K562 (cell line): ENCODE measurements around the gene TM2D3.

ENCODE experiments used
- ATF3 ChIP-seq, 2 experiments: fragments of 450-650 bp in 1 of 2; sonication (generic) in 1 of 2; formaldehyde crosslinking in 1 of 2; IDR thresholded peaks in 1 of 2; conservative IDR thresholded peaks in 1 of 2; 2 replicates each; pipeline versions ENCODE4 v1.6.1 to v1.8.1; 2016 to 2023; ENCODE audit warnings: mild to moderate bottlenecking in 2 of 2, moderate library complexity in 2 of 2, inconsistent platforms in 1 of 2, missing genetic modification reagents in 1 of 2
- CEBPB ChIP-seq: fragments of 450-650 bp; IDR thresholded peaks from 2 replicates; pipeline ENCODE4 v1.6.1; 2016; ENCODE audit warnings: missing genetic modification characterization, missing compliant biosample characterization
- CREB1 ChIP-seq, 2 experiments: sonication (generic) in 1 of 2; formaldehyde crosslinking in 1 of 2; IDR thresholded peaks; 2 replicates each; pipeline versions ENCODE4 v1.6.1 to v1.8.0; 2012 to 2022; ENCODE audit warnings: inconsistent platforms in 1 of 2, mild to moderate bottlenecking in 1 of 2, missing genetic modification reagents in 1 of 2, moderate library complexity in 1 of 2
- MAZ ChIP-seq, 2 experiments: fragments of 450-650 bp in 1 of 2; sonication (generic) in 1 of 2; formaldehyde crosslinking; IDR thresholded peaks in 1 of 2; conservative IDR thresholded peaks in 1 of 2; 2 replicates each; pipeline versions ENCODE4 v1.4.0 to v1.5.0; 2020; ENCODE audit warnings: mild to moderate bottlenecking in 1 of 2, missing genetic modification reagents in 1 of 2
- NEUROD1 ChIP-seq: fragments of 150-350 bp; IDR thresholded peaks from 2 replicates; pipeline ENCODE4 v1.6.1; 2014; ENCODE audit warnings: borderline replicate concordance, low read length, low read depth; ENCODE audit not compliant: partially characterized antibody
- NKRF ChIP-seq: fragments of 450-650 bp; IDR thresholded peaks from 2 replicates; pipeline ENCODE4 v1.6.1; 2016; ENCODE audit warnings: borderline replicate concordance
- POLR2A ChIP-seq: fragments of 450-650 bp; conservative IDR thresholded peaks from 2 replicates; pipeline ENCODE4 v1.6.1; 2016
- RBM17 ChIP-seq: fragments of 200-400 bp; formaldehyde crosslinking; IDR thresholded peaks from 2 replicates; pipeline ENCODE4 v1.6.1; 2017; ENCODE audit warnings: low read depth, mild to moderate bottlenecking, low read length, borderline replicate concordance
- ZBTB8A ChIP-seq: fragments of 450-650 bp; IDR thresholded peaks from 2 replicates; pipeline ENCODE4 v1.6.1; 2018; ENCODE audit warnings: mild to moderate bottlenecking, moderate library complexity; ENCODE audit not compliant: partially characterized antibody
- ZFP36 ChIP-seq: fragments of 150-350 bp; IDR thresholded peaks from 2 replicates; pipeline ENCODE4 v1.6.1; 2018; ENCODE audit warnings: low read length, low read depth; ENCODE audit not compliant: partially characterized antibody
- ZNF165 ChIP-seq: fragments of 250-450 bp; sonication (Bioruptor Pico); IDR thresholded peaks from 2 replicates; pipeline ENCODE4 v1.4.0; 2020; ENCODE audit warnings: borderline replicate concordance
- ZNF197 ChIP-seq: fragments of 200-800 bp; sonication (Bioruptor generic); IDR thresholded peaks from 2 replicates; pipeline ENCODE4 v1.6.1; 2016; ENCODE audit warnings: low read depth, missing genetic modification characterization, missing compliant biosample characterization
- ZZZ3 ChIP-seq: fragments of 450-650 bp; IDR thresholded peaks from 2 replicates; pipeline ENCODE4 v1.6.1; 2016; ENCODE audit warnings: antibody characterized with exemption, mild to moderate bottlenecking, moderate library complexity
- TF ChIP-seq, protein P1 (sequence below), 3 experiments: IDR thresholded peaks in 2 of 3; conservative IDR thresholded peaks in 1 of 3; 2 replicates each; pipeline ENCODE4 v1.5.1; 2011 to 2012; ENCODE audit warnings: low read length in 3 of 3, mild to moderate bottlenecking in 3 of 3, control low read depth in 2 of 3, improper control_type of control experiment in 1 of 3, inconsistent platforms in 1 of 3, low read depth in 1 of 3, mixed read lengths in 1 of 3, moderate library complexity in 1 of 3; ENCODE audit not compliant: insufficient read depth in 2 of 3

DNA sequence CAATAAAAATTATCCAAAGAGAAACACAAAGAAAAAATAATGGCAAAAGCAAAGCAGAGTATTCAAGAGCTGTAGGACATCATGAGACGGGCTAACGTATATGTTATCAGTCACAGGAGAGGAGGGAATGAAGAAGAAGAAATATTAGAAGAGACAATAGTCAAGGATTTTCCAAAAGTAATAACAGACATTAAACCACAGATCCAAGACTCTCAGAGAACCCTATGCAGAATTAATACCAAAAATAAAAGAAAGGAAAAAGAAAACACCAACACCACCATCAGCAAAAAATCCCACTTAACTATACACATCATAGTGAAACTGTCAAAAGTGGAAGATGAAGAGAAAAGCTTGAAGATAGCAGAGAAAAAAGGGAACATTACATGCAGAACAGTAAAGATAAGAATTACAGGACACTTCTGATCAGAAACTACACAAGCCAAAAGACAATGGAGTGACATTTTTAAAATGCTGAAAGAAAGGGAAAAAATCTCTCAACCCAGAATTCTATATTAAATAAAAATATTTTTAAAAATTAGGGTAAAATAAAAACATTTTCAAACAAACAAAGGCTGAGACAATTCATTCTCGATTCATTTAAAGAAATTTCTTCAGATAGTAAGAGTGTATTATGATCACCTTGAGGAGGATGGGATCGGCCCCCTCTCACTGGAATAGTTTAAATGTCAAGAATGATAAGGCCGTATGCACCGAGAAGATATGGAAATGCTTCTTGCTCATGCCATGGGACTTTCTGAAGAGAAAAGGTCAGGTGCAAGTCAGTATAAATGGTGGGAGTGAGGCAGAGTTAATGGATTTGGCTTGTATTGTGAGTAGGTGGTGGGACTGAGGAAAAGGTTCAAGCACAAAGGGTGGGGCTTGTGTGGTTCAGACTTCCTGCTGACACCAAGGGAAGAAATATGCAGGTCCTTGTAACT is 28.5 kb downstream of the TM2D3 start:
- TF ChIP-seq POLR2A = no peak
- TF ChIP-seq MAZ (CRISPR knock-in tag; conservative IDR thresholded peaks at IDR 0.05 in 1 of 2, IDR thresholded peaks at IDR 0.05 in 1 of 2) = no peak
- TF ChIP-seq RBM17 = no peak
- TF ChIP-seq CREB1 (IDR thresholded peaks at IDR 0.05) = no peak
- TF ChIP-seq CREB1 (CRISPR knock-in tag; IDR thresholded peaks at IDR 0.05) = no peak
- no peak for TF ChIP-seq ZZZ3
- TF ChIP-seq ZNF165 (CRISPR knock-in tag) = no peak
- no peak for TF ChIP-seq ATF3 (IDR thresholded peaks at IDR 0.05)
- no peak for TF ChIP-seq ATF3 (CRISPR knock-in tag; conservative IDR thresholded peaks at IDR 0.05)
- no peak for TF ChIP-seq NKRF
- TF ChIP-seq NEUROD1 = no peak
- TF ChIP-seq, protein P1, sequence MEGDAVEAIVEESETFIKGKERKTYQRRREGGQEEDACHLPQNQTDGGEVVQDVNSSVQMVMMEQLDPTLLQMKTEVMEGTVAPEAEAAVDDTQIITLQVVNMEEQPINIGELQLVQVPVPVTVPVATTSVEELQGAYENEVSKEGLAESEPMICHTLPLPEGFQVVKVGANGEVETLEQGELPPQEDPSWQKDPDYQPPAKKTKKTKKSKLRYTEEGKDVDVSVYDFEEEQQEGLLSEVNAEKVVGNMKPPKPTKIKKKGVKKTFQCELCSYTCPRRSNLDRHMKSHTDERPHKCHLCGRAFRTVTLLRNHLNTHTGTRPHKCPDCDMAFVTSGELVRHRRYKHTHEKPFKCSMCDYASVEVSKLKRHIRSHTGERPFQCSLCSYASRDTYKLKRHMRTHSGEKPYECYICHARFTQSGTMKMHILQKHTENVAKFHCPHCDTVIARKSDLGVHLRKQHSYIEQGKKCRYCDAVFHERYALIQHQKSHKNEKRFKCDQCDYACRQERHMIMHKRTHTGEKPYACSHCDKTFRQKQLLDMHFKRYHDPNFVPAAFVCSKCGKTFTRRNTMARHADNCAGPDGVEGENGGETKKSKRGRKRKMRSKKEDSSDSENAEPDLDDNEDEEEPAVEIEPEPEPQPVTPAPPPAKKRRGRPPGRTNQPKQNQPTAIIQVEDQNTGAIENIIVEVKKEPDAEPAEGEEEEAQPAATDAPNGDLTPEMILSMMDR (IDR thresholded peaks at IDR 0.05 in 2 of 3, conservative IDR thresholded peaks at IDR 0.05 in 1 of 3; ENCODE audit: insufficient read depth in 2 of 3, low read depth in 1 of 3, low read length in 3 of 3) = no peak
- no peak for TF ChIP-seq ZNF197 (CRISPR knock-in tag)
- no peak for TF ChIP-seq ZBTB8A
- no peak for TF ChIP-seq CEBPB (tag)
- no peak for TF ChIP-seq ZFP36
